C4-2B (cell line): ENCODE results near the gene RNU6-9.

Source experiments
- CTCF ChIP-seq: fragments of 450-650 bp; conservative IDR thresholded peaks from 2 replicates; pipeline ENCODE4 v1.5.1; 2017; ENCODE audit warnings: mild to moderate bottlenecking
- ZFX ChIP-seq: fragments of 450-650 bp; IDR thresholded peaks from 2 replicates; pipeline ENCODE4 v1.6.1; 2017

- no peak for TF ChIP-seq CTCF
- TF ChIP-seq ZFX, result no peak
These were observed 20.2 kb upstream of the RNU6-9 start for GRCh38 chr19:873084-873483.
